Measurements from ENCODE around the gene BRAF.
"Not testable (repeated sequence)": the region's sequence is repeated elsewhere in the genome, so short reads cannot be mapped to it uniquely, and the experiment has no call there.

BRAF gene

DNA sequence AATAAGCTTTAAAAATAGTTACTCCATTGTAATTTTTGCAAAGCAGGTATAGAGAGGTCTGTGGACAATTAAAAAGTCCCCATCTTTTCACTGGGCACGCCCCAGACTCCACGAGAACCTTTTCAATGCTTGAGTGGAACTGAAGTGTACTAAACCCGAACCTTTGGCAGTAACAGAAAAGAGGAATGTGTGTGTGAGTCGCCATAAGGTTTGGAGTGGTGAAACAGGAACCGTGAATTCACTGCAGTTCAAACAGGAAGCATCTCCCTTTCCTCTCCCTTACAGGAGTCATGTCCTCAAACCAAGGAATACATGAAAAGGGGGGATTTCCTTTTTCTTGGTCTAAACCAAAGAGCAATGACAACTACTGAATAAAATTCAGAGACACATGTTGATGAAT, 205.0 kb downstream of the BRAF start:
- no peak overlapping the region for H3K4me3 ChIP-seq (ENCODE audit: control insufficient read depth, low read depth, low read length)
- TF ChIP-seq, protein P1, sequence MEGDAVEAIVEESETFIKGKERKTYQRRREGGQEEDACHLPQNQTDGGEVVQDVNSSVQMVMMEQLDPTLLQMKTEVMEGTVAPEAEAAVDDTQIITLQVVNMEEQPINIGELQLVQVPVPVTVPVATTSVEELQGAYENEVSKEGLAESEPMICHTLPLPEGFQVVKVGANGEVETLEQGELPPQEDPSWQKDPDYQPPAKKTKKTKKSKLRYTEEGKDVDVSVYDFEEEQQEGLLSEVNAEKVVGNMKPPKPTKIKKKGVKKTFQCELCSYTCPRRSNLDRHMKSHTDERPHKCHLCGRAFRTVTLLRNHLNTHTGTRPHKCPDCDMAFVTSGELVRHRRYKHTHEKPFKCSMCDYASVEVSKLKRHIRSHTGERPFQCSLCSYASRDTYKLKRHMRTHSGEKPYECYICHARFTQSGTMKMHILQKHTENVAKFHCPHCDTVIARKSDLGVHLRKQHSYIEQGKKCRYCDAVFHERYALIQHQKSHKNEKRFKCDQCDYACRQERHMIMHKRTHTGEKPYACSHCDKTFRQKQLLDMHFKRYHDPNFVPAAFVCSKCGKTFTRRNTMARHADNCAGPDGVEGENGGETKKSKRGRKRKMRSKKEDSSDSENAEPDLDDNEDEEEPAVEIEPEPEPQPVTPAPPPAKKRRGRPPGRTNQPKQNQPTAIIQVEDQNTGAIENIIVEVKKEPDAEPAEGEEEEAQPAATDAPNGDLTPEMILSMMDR (IDR thresholded peaks at IDR 0.05; ENCODE audit: control insufficient read depth, insufficient read depth, low read depth, low read length, missing control alignments): no peak
- no peak for DNase-seq (ENCODE audit: low read depth)

DNA sequence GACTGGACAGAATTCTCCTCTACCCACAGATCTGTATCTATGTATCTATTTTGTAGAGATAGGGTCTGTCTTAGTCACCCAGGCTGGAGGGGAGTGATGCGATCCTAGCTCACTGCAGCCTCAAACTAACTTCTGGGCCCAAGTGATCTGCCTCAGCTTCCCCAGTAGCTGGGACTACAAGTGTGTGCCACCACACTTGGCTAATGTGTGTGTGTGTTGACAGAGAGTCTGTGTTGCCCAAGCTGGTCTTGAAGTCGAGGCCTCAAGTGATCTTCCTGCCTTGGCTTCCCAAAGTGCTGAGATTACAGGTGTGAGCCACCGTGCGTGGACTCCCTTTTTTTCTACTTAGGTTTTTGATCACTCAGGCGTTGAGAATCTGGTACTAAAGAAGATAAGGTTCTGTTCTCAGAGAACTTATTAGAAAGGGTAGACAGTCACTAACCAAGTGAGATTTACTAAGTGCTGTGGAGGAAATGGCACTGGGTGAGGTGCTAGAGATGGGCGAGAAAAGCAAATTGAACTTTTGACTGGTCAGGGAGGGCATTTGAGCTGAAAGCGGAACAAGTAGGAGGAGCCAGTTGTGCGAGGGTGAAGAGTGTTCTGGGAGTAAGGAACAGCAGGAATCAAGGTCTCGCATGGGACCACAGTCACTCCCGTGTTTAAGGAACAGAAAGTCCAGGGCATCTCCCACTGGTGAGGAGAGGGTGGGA, 210.2 kb downstream of the BRAF start:
- no peak for DNase-seq (ENCODE audit: low read depth)
- no peak overlapping the region for H3K4me3 ChIP-seq (ENCODE audit: control insufficient read depth, low read depth, low read length)
- TF ChIP-seq, protein P1 (IDR thresholded peaks at IDR 0.05; ENCODE audit: control insufficient read depth, insufficient read depth, low read depth, low read length, missing control alignments): no peak

DNA sequence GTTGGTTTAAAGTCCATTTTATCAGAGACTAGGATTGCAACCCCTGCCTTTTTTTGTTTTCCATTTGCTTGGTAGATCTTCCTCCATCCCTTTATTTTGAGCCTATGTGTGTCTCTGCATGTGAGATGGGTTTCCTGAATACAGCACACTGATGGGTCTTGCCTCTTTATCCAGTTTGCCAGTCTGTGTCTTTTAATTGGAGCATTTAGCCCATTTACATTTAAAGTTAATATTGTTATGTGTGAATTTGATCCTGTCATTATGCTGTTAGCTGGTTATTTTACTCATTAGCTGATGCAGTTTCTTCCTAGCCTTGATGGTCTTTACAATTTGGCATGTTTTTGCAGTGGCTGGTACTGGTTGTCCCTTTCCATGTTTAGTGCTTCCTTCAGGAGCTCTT, 212.3 kb downstream of the BRAF start:
- not testable (repeated sequence) for DNase-seq (ENCODE audit: low read depth); H3K4me3 ChIP-seq (ENCODE audit: control insufficient read depth, low read depth, low read length)

DNA sequence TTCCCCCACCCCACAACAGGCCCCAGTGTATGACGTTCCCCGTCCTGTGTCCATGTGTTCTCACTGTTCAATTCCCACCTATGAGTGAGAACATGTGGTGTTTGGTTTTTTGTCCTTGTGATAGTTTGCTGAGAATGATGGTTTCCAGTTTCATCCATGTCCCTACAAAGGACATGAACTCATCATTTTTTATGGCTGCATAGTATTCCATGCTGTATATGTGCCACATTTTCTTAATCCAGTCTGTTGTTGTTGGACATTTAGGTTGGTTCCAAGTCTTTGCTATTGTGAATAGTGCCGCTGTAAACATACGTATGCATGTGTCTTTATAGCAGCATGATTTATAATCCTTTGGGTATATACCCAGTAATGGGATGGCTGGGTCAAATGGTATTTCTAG, 216.0 kb downstream of the BRAF start:
- not testable (repeated sequence) for DNase-seq (ENCODE audit: low read depth); H3K4me3 ChIP-seq (ENCODE audit: control insufficient read depth, low read depth, low read length)

DNA sequence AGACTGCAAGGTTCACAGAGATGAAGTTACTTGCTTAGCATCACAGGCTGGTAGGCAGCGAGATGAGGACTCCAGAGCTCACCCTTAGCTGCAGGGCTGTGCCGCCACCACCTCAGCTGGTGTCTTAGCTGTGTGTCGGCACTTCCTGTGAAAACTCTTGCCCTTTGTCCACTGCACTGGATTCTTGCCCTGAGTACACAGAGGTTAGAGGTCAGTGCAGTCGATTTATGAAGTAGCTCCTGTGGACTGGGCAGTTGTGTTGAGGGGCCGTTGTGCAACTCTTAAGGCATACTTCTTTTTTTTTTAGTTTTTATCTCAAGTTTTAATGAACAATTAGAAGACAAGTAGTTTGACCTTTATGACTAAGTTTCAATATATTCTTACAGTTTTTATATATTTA, 217.6 kb downstream of the BRAF start:
- H3K4me3 ChIP-seq (ENCODE audit: control insufficient read depth, low read depth, low read length): no peak overlapping the region
- no peak for DNase-seq (ENCODE audit: low read depth)
- TF ChIP-seq, protein P1 (IDR thresholded peaks at IDR 0.05; ENCODE audit: control insufficient read depth, insufficient read depth, low read depth, low read length, missing control alignments): no peak

DNA sequence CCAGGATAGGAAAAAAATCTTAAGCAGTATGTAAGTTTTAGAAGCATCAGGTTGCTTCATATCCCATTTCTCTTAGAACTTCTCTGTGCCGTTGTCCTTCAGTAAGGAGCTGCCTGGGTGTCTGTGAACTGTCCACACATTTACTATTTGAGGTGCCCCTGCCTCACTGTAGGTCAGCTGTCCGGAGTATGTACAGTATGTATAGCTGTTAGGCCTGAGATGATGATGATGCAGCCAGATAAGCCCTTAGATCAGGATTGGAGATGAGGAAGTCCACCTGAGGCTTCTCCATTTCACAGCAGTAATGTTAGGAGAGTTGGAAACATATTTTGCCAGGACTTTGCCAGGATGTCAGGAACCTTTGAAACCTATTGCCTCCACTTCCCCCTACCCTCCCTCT, 220.5 kb downstream of the BRAF start:
- no peak for DNase-seq (ENCODE audit: low read depth)
- TF ChIP-seq, protein P1 (IDR thresholded peaks at IDR 0.05; ENCODE audit: control insufficient read depth, insufficient read depth, low read depth, low read length, missing control alignments): no peak
- no peak overlapping the region for H3K4me3 ChIP-seq (ENCODE audit: control insufficient read depth, low read depth, low read length)

DNA sequence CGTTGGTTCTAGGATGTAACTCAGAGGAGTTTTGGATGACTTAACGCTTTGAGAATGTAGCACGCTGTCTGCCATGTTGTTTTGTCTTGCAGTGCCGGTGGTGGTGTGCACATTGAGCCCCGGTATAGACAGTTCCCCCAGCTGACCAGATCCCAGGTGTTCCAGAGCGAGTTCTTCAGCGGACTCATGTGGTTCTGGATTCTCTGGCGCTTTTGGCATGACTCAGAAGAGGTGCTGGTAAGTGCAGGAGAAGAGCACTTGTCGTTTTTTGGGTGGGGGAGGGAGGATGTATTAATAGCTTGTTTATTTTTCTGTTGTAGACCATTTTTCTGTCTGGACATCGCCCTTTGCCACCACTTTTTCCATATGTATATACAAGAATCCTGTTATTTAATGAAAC, 222.0 kb downstream of the BRAF start:
- DNase-seq (ENCODE audit: low read depth): no peak
- H3K4me3 ChIP-seq (ENCODE audit: control insufficient read depth, low read depth, low read length): no peak overlapping the region
- TF ChIP-seq, protein P1 (IDR thresholded peaks at IDR 0.05; ENCODE audit: control insufficient read depth, insufficient read depth, low read depth, low read length, missing control alignments): no peak

DNA sequence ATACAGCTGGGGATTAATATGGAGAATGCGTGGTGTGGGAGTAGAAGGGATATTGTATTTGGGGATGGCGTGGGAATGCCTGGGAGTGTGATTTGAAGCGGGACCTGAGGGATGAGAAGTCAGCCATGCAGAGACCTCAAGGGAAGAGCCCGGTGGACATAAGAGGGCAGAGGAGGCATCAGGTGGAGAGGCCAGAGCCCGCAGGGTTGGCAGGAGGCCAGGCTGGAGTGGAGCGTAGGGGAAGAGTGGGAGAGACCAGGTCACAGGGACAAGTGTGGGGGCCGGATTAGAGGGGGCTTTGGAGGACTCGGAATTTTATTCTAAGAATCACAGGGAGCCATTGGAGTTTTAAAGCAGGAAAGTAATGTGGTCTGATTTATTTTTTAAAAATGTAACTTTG, 226.3 kb downstream of the BRAF start:
- no peak overlapping the region for H3K4me3 ChIP-seq (ENCODE audit: control insufficient read depth, low read depth, low read length)
- TF ChIP-seq, protein P1 (IDR thresholded peaks at IDR 0.05; ENCODE audit: control insufficient read depth, insufficient read depth, low read depth, low read length, missing control alignments): no peak
- DNase-seq (ENCODE audit: low read depth): no peak
